Measurements from ENCODE around the gene CHURC1.

Gene CHURC1

GRCh38 chr14:64914237-64915028 lies at the start of gene CHURC1:
Gene CHURC1, plus strand, starts transcription at chr14:64914455. Its CDS starts 41 bp downstream, at chr14:64914496.
- peak; percentile 92 for DNase-seq (ENCODE audit: low read depth in 2 of 2)

GRCh38 chr14:64865109-64865508 lies 49.1 kb upstream of the CHURC1 start:
- DNase-seq (ENCODE audit: low read depth in 2 of 2): no peak

- no peak for DNase-seq (ENCODE audit: low read depth in 2 of 2)
These were observed 48.3 kb upstream of the CHURC1 start for GRCh38 chr14:64865992-64866391.

- no peak for DNase-seq (ENCODE audit: low read depth in 2 of 2)
These were observed 47.1 kb upstream of the CHURC1 start for GRCh38 chr14:64867182-64867581.

GRCh38 chr14:64868379-64868778 lies 45.9 kb upstream of the CHURC1 start:
- no peak for DNase-seq (ENCODE audit: low read depth in 2 of 2)

GRCh38 chr14:64868841-64869240 lies 45.4 kb upstream of the CHURC1 start:
- no peak for DNase-seq (ENCODE audit: low read depth in 2 of 2)

- DNase-seq (ENCODE audit: low read depth in 2 of 2): no peak
These were observed 44.1 kb upstream of the CHURC1 start for GRCh38 chr14:64870160-64870559.

- DNase-seq (ENCODE audit: low read depth in 2 of 2): no peak
These were observed 42.9 kb upstream of the CHURC1 start for GRCh38 chr14:64871344-64871743.

GRCh38 chr14:64873506-64874219 lies 40.6 kb upstream of the CHURC1 start:
- no peak for DNase-seq (ENCODE audit: low read depth in 2 of 2)

- no peak for DNase-seq (ENCODE audit: low read depth in 2 of 2)
These were observed 38.9 kb upstream of the CHURC1 start for GRCh38 chr14:64875350-64875749.

GRCh38 chr14:64877846-64878245 lies 36.4 kb upstream of the CHURC1 start:
- no peak for DNase-seq (ENCODE audit: low read depth in 2 of 2)

GRCh38 chr14:64878837-64879634 lies 35.2 kb upstream of the CHURC1 start:
- DNase-seq (ENCODE audit: low read depth in 2 of 2): no peak

- no peak for DNase-seq (ENCODE audit: low read depth in 2 of 2)
These were observed 34.5 kb upstream of the CHURC1 start, which contains the start of gene SPTB for GRCh38 chr14:64879635-64880220. Gene SPTB, minus strand, starts transcription at chr14:64879907. Its CDS starts 56,813 bp downstream, at chr14:64823094.

- no peak for DNase-seq (ENCODE audit: low read depth in 2 of 2)
These were observed 33.8 kb upstream of the CHURC1 start for GRCh38 chr14:64880221-64881121.

- DNase-seq (ENCODE audit: low read depth in 2 of 2): no peak
These were observed 28.7 kb upstream of the CHURC1 start for GRCh38 chr14:64885559-64885958.

- DNase-seq (ENCODE audit: low read depth in 2 of 2): no peak
These were observed 24.9 kb upstream of the CHURC1 start for GRCh38 chr14:64889352-64889751.

- DNase-seq (ENCODE audit: low read depth in 2 of 2): no peak
These were observed 22.9 kb upstream of the CHURC1 start for GRCh38 chr14:64891173-64891838.

GRCh38 chr14:64891839-64892375 lies 22.3 kb upstream of the CHURC1 start:
- DNase-seq (ENCODE audit: low read depth in 2 of 2): peak; percentile 22 to 27

- DNase-seq (ENCODE audit: low read depth in 2 of 2): no peak
These were observed 14.3 kb upstream of the CHURC1 start for GRCh38 chr14:64899958-64900357.

GRCh38 chr14:64906022-64906421 lies 8.2 kb upstream of the CHURC1 start:
- no peak for DNase-seq (ENCODE audit: low read depth in 2 of 2)
